Progenitor cell of endocrine pancreas (in vitro differentiated cells): ENCODE results near the gene ATP2A3. TPM values are rescaled to one million over a fixed set of nuclear protein-coding genes. Genes with fewer than 3 reads are reported as not detected.

ENCODE experiments used
- DNase-seq: peaks from one replicate; pipeline ENCODE4 v3.0.0; 2021; ENCODE audit warnings: low spot score; ENCODE audit not compliant: unreplicated experiment
- H3K27ac Mint-ChIP-seq: 2 replicates; pipeline ENCODE4 v1.8.0; 2021; ENCODE audit warnings: mild to moderate bottlenecking, moderate library complexity, mixed read lengths
- H3K27me3 Mint-ChIP-seq: 2 replicates; pipeline ENCODE4 v1.8.0; 2021; ENCODE audit warnings: mixed read lengths
- H3K36me3 Mint-ChIP-seq: 2 replicates; pipeline ENCODE4 v1.8.0; 2022; ENCODE audit warnings: mixed read lengths; ENCODE audit not compliant: insufficient read depth
- H3K4me1 Mint-ChIP-seq: 2 replicates; pipeline ENCODE4 v1.8.0; 2021; ENCODE audit warnings: low read depth, mixed read lengths
- H3K4me3 Mint-ChIP-seq: 2 replicates; pipeline ENCODE4 v1.8.0; 2021; ENCODE audit warnings: low read depth, mild to moderate bottlenecking, moderate library complexity, mixed read lengths
- H3K9me3 Mint-ChIP-seq: 2 replicates; pipeline ENCODE4 v1.8.0; 2021; ENCODE audit warnings: low read depth, mixed read lengths
- CTCF ChIP-seq: fragments of 200-600 bp; sonication (generic); IDR thresholded peaks from one replicate; pipeline ENCODE4 v1.5.0; 2021; ENCODE audit warnings: antibody characterized with exemption, mild to moderate bottlenecking; ENCODE audit not compliant: unreplicated experiment
- total RNA-seq: library from RNA; stranded (reverse); gene quantifications from 2 replicates; pipeline ENCODE4 v1.2.1, GENCODE V29; 2021

Gene ATP2A3
- total RNA-seq, 1 donor from 2014 or later, result 59.2 TPM

- Mint-ChIP-seq H3K27me3 (peaks cover 31% of the 10 kb centered on the region), H3K9me3 (no peaks in the 10 kb centered on the region), H3K4me1 (peaks cover 6% of the 10 kb centered on the region), H3K4me3 (peak within 1 kb of the TSS; percentile 77), H3K27ac (peak within 1 kb of the TSS; percentile 91), H3K36me3 (no peaks in the 10 kb centered on the region)
- DNase-seq, result peak; percentile 81
- no peak for TF ChIP-seq CTCF
Observed at GRCh38 chr17:3893003-3893719, 71.1 kb downstream of the ATP2A3 start, which contains the start of gene CAMKK1. Gene CAMKK1, minus strand, starts transcription at chr17:3893053. Its CDS starts 7,366 bp downstream, at chr17:3885687.

GRCh38 chr17:3892095-3892998 is 71.9 kb downstream of the ATP2A3 start:
- Mint-ChIP-seq H3K4me1 (peaks cover 7% of the 10 kb centered on the region), H3K4me3 (peak overlapping the region; percentile 61), H3K36me3 (no peaks in the 10 kb centered on the region), H3K27me3 (peaks cover 33% of the 10 kb centered on the region), H3K27ac (peak overlapping the region; percentile 29), H3K9me3 (no peaks in the 10 kb centered on the region)
- peak; percentile 30 for DNase-seq
- peak; percentile 19 for TF ChIP-seq CTCF

GRCh38 chr17:3891626-3892094 is 72.6 kb downstream of the ATP2A3 start:
- peaks cover 7% of the 10 kb centered on the region for H3K4me1 Mint-ChIP-seq
- H3K36me3 Mint-ChIP-seq, result no peaks in the 10 kb centered on the region
- TF ChIP-seq CTCF, result no peak
- H3K9me3 Mint-ChIP-seq, result no peaks in the 10 kb centered on the region
- H3K4me3 Mint-ChIP-seq, result peak overlapping the region; percentile 61
- no peak overlapping the region for H3K27ac Mint-ChIP-seq
- DNase-seq, result no peak
- peaks cover 37% of the 10 kb centered on the region for H3K27me3 Mint-ChIP-seq

- peaks cover 35% of the 10 kb centered on the region for H3K27me3 Mint-ChIP-seq
- H3K4me3 Mint-ChIP-seq, result peak overlapping the region; percentile 61
- peaks cover 7% of the 10 kb centered on the region for H3K4me1 Mint-ChIP-seq
- no peaks in the 10 kb centered on the region for H3K9me3 Mint-ChIP-seq
- no peak for TF ChIP-seq CTCF
- no peak for DNase-seq
- H3K27ac Mint-ChIP-seq, result no peak overlapping the region
- no peaks in the 10 kb centered on the region for H3K36me3 Mint-ChIP-seq
Observed at GRCh38 chr17:3890878-3891219, 73.4 kb downstream of the ATP2A3 start.
